Mucosa of descending colon (tissue), 3 donors: ENCODE results near the gene KCP. TPM values are rescaled to one million over a fixed set of nuclear protein-coding genes. Genes with fewer than 3 reads are reported as not detected.

ENCODE experiments used
- ATAC-seq: fragments of 200-7000 bp; cut with Tn5 transposase; one replicate; pipeline ENCODE4 v1.9.1; 2020; ENCODE audit warnings: mild to moderate bottlenecking, moderate library complexity
- DNase-seq, 3 donors: peaks; one replicate each; pipeline ENCODE4 v3.0.0-alpha.2; 2020
- H3K36me3 ChIP-seq: fragments of 200-600 bp; one replicate; pipeline ENCODE4 v1.8.0; 2021; ENCODE audit warnings: low read depth, mild to moderate bottlenecking
- H3K4me1 ChIP-seq: fragments of 200-600 bp; one replicate; pipeline ENCODE4 v1.8.0; 2021; ENCODE audit warnings: low read depth, mild to moderate bottlenecking
- H3K4me3 ChIP-seq: fragments of 200-600 bp; one replicate; pipeline ENCODE4 v1.8.0; 2021; ENCODE audit warnings: mild to moderate bottlenecking
- H3K9me3 ChIP-seq: fragments of 200-600 bp; one replicate; pipeline ENCODE4 v1.8.0; 2021; ENCODE audit warnings: mild to moderate bottlenecking
- CTCF ChIP-seq: fragments of 200-600 bp; IDR thresholded peaks from one replicate; pipeline ENCODE4 v1.8.0; 2022; ENCODE audit warnings: antibody characterized with exemption, mild to moderate bottlenecking
- intact Hi-C, 2 donors: fragments of 100-400 bp; cut with DNase I in 1 of 2; cut with micrococcal nuclease in 1 of 2; formaldehyde crosslinking; loops; one replicate each; pipeline versions ENCODE4 v1.11.0 to v1.11.1; 2022; cut with DNase I, micrococcal nuclease
- long read RNA-seq, 2 donors: library from polyadenylated mRNA; unstranded; transcript quantifications; one replicate each; pipeline ENCODE4 v2.0.0, GENCODE V29; 2019 to 2021
- total RNA-seq, 3 donors: library from RNA; stranded (reverse); fragmentation: NEBNext Ultra II Directional in 2 of 3; extraction: Animal tissue kit (Norgen Biotek cat#: 25700) in 2 of 3; gene quantifications; one replicate each; pipeline versions ENCODE4 v1.2.1 to v1.2.4, GENCODE V29; 2021 to 2023
- donor health status: DM: no; HTN: no; CAD: no; lungs with moderate emphysema.
- donor health status: DM: no; HTN: no; CAD: no.
- donor health status: DM: no; HTN: yes; CAD: no.

The KCP gene
- 1 to 10 TPM in 2 of 3 donors, under 1 TPM in 1; 0.47 to 1.7 (median 1.4) TPM for total RNA-seq
- long read RNA-seq, donor 1, partial matches to known transcripts, result 0 of 1 reads
- long read RNA-seq, donor 1, other reads (novel, unspliced or antisense), result 1 of 1 reads
- long read RNA-seq, donor 2, partial matches to known transcripts, result 0 of 1 reads
- long read RNA-seq, donor 2, other reads (novel, unspliced or antisense), result 1 of 1 reads

GRCh38 chr7:128910569-128910945 is at the start of gene KCP:
Gene KCP (minus strand): TSS chr7:128910709. CDS start chr7:128910676, 33 bp downstream.
- TF ChIP-seq CTCF, result no peak
- Histone ChIP-seq H3K36me3 (no peaks in the 10 kb centered on the region), H3K9me3 (no peaks in the 10 kb centered on the region), H3K4me3 (no peak within 1 kb of the TSS), H3K4me1 (peaks cover 9% of the 10 kb centered on the region)
- DNase-seq (no peak), ATAC-seq (no peak)
- intact Hi-C loops, result no loop called here

- no peaks in the 10 kb centered on the region for H3K9me3 ChIP-seq
- intact Hi-C loops, result no loop called here
Measured at GRCh38 chr7:128959296-128959695, 48.8 kb upstream of the KCP start.

GRCh38 chr7:128955981-128956380 is 45.5 kb upstream of the KCP start:
- Histone ChIP-seq H3K36me3 (no peaks in the 10 kb centered on the region), H3K4me3 (no peak overlapping the region), H3K9me3 (no peaks in the 10 kb centered on the region), H3K4me1 (no peaks in the 10 kb centered on the region)
- TF ChIP-seq CTCF, result no peak
- ATAC-seq (no peak), DNase-seq (no peak)
- intact Hi-C loops, result no loop called here

More at GRCh38 chr7:128959296-128959695, 48.8 kb upstream of the KCP start:
- no peak for DNase-seq
- no peak for TF ChIP-seq CTCF
- H3K36me3 ChIP-seq, result no peaks in the 10 kb centered on the region
- no peak for ATAC-seq
- no peak overlapping the region for H3K4me3 ChIP-seq
- H3K4me1 ChIP-seq, result no peaks in the 10 kb centered on the region

GRCh38 chr7:128954830-128955802 is 44.6 kb upstream of the KCP start:
- ATAC-seq (peak; percentile 31), DNase-seq (peak in 1 of 3 donors; percentile 24)
- intact Hi-C loops, result no loop called here
- no peaks in the 10 kb centered on the region for H3K36me3 ChIP-seq
- no peaks in the 10 kb centered on the region for H3K4me1 ChIP-seq
- H3K4me3 ChIP-seq, result no peak overlapping the region
- TF ChIP-seq CTCF, result no peak
- no peaks in the 10 kb centered on the region for H3K9me3 ChIP-seq

GRCh38 chr7:128954150-128954549 is 43.6 kb upstream of the KCP start:
- TF ChIP-seq CTCF, result no peak
- Histone ChIP-seq H3K4me3 (no peak overlapping the region), H3K4me1 (no peaks in the 10 kb centered on the region), H3K9me3 (no peaks in the 10 kb centered on the region), H3K36me3 (no peaks in the 10 kb centered on the region)
- intact Hi-C loops, result no loop called here
- no peak for ATAC-seq
- DNase-seq, result no peak
